ENCODE data around the gene ZBTB6.

GRCh38 chr9:122930541-122931225 lies 17.6 kb upstream of the ZBTB6 start:
- no peak for TF ChIP-seq ELF1 (CRISPR knock-in tag; IDR thresholded peaks at IDR 0.05)
- TF ChIP-seq NR0B2 (CRISPR knock-in tag; IDR thresholded peaks at IDR 0.05): no peak
- TF ChIP-seq, protein P1, sequence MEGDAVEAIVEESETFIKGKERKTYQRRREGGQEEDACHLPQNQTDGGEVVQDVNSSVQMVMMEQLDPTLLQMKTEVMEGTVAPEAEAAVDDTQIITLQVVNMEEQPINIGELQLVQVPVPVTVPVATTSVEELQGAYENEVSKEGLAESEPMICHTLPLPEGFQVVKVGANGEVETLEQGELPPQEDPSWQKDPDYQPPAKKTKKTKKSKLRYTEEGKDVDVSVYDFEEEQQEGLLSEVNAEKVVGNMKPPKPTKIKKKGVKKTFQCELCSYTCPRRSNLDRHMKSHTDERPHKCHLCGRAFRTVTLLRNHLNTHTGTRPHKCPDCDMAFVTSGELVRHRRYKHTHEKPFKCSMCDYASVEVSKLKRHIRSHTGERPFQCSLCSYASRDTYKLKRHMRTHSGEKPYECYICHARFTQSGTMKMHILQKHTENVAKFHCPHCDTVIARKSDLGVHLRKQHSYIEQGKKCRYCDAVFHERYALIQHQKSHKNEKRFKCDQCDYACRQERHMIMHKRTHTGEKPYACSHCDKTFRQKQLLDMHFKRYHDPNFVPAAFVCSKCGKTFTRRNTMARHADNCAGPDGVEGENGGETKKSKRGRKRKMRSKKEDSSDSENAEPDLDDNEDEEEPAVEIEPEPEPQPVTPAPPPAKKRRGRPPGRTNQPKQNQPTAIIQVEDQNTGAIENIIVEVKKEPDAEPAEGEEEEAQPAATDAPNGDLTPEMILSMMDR (CRISPR knock-in tag; IDR thresholded peaks at IDR 0.05): no peak
- TF ChIP-seq ZNF512B (CRISPR knock-in tag; IDR thresholded peaks at IDR 0.05; ENCODE audit: borderline replicate concordance): no peak
- no peak for TF ChIP-seq TCF7L2 (IDR thresholded peaks at IDR 0.05; ENCODE audit: low read depth, low read length)
- no peak for TF ChIP-seq RBFOX2 (IDR thresholded peaks at IDR 0.05; ENCODE audit: low read depth, low read length)
- no peak for TF ChIP-seq JUND (CRISPR knock-in tag; IDR thresholded peaks at IDR 0.05)
- TF ChIP-seq, protein P2, sequence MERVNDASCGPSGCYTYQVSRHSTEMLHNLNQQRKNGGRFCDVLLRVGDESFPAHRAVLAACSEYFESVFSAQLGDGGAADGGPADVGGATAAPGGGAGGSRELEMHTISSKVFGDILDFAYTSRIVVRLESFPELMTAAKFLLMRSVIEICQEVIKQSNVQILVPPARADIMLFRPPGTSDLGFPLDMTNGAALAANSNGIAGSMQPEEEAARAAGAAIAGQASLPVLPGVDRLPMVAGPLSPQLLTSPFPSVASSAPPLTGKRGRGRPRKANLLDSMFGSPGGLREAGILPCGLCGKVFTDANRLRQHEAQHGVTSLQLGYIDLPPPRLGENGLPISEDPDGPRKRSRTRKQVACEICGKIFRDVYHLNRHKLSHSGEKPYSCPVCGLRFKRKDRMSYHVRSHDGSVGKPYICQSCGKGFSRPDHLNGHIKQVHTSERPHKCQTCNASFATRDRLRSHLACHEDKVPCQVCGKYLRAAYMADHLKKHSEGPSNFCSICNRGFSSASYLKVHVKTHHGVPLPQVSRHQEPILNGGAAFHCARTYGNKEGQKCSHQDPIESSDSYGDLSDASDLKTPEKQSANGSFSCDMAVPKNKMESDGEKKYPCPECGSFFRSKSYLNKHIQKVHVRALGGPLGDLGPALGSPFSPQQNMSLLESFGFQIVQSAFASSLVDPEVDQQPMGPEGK (CRISPR knock-in tag; IDR thresholded peaks at IDR 0.05): no peak
- TF ChIP-seq SKIL (CRISPR knock-in tag; IDR thresholded peaks at IDR 0.05; ENCODE audit: borderline replicate concordance): no peak
- TF ChIP-seq, protein P3, sequence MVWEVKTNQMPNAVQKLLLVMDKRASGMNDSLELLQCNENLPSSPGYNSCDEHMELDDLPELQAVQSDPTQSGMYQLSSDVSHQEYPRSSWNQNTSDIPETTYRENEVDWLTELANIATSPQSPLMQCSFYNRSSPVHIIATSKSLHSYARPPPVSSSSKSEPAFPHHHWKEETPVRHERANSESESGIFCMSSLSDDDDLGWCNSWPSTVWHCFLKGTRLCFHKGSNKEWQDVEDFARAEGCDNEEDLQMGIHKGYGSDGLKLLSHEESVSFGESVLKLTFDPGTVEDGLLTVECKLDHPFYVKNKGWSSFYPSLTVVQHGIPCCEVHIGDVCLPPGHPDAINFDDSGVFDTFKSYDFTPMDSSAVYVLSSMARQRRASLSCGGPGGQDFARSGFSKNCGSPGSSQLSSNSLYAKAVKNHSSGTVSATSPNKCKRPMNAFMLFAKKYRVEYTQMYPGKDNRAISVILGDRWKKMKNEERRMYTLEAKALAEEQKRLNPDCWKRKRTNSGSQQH (CRISPR knock-in tag; IDR thresholded peaks at IDR 0.05; ENCODE audit: low read depth): no peak
- no peak for TF ChIP-seq ZNF589 (CRISPR knock-in tag; conservative IDR thresholded peaks at IDR 0.05)
- TF ChIP-seq ZNF616 (CRISPR knock-in tag; IDR thresholded peaks at IDR 0.05; ENCODE audit: low read depth): no peak
- TF ChIP-seq EZH2 (conservative IDR thresholded peaks at IDR 0.05; ENCODE audit: low read depth, low read length): no peak
- TF ChIP-seq CREBL2 (CRISPR knock-in tag; IDR thresholded peaks at IDR 0.05; ENCODE audit: borderline replicate concordance): no peak

All from HepG2 (cell line).